Retina (tissue), 1 donor: ENCODE results near the gene SHLD2.
"Not testable (repeated sequence)": the region's sequence is repeated elsewhere in the genome, so short reads cannot be mapped to it uniquely, and the experiment has no call there.

ENCODE experiments used
- DNase-seq: peaks from one replicate; pipeline ENCODE4 v3.0.0-alpha.2; 2016

Gene SHLD2

GRCh38 chr10:87094373-87095235, at the start of gene SHLD2, which contains the start of gene GLUD1:
Gene SHLD2 (plus strand): TSS chr10:87095206. CDS start chr10:87151355, 56,149 bp downstream.
Gene GLUD1 (minus strand): TSS chr10:87094843. CDS start chr10:87094769, 74 bp downstream.
- DNase-seq: peak; percentile 89

DNA sequence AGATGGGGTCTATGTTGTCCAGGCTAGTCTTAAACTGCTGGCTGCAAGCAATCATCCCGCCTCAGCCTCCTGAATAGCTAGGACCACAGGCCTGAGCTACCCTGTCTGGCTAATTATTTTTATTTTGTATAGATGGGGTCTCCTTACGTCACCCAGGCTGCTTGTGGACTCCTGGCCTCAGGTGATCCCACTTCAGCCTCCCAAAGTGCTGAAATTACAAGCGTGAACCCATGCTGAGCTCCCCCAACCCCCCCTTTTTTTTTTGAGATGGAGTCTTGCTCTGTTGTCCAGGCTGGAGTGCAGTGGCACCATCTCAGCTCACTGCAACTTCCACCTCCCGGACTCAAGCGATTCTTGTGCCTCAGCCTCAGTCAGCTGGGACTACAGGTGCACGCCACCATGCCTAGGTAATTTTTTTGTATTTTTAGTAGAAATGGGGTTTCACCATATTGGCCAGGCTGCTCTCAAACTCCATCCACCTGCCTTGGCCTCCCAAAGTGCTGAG, 49.5 kb upstream of the SHLD2 start:
- DNase-seq: no peak

- no peak for DNase-seq
Measured at GRCh38 chr10:87053111-87053510, 41.9 kb upstream of the SHLD2 start.

- no peak for DNase-seq
Measured at GRCh38 chr10:87053577-87054181, 41.3 kb upstream of the SHLD2 start.

DNA sequence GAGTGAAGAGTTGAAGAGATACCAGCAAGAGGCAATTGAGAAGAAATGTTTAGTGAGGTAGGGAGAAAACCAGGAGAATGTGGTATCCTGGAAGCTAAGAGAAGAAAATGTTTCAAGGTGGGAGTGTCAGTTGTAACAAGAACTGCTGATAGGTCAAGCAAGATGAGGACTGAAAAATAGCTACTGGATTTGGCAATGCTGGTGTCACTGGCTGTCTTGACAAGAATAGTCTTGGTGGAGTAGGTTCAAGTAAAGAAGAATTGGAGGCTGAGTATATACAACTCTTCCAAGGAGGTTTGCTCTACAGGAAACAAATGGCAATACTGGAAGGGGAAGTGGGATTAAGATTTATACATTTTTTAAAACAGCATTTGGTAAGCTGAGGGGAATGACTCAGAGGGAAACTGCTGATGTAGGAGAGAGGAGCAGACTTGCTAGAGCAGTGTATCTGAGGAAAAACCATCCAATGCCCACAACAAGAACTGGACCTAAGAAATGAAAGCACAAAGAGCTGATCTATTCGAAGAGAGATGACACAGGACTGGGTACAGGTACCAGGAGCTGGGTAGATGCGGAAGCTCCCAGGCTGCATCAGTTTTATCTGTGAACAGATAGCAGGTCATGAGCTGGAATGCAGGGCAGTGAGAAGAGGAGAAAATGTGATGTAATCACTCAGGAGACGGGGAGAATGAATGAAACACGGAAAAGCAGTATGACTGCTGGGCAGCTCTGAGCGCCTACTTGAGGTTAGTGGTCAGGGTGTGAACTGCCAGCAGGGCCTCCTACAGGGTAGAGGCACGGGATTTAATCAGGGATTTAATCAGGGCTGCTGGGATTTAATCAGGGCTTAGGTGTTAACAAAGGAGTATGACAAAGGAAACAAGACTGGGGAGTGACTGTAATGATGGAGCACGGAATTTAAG, 40.4 kb upstream of the SHLD2 start:
- DNase-seq: no peak

GRCh38 chr10:87058171-87058570, 36.8 kb upstream of the SHLD2 start:
- DNase-seq: no peak

DNA sequence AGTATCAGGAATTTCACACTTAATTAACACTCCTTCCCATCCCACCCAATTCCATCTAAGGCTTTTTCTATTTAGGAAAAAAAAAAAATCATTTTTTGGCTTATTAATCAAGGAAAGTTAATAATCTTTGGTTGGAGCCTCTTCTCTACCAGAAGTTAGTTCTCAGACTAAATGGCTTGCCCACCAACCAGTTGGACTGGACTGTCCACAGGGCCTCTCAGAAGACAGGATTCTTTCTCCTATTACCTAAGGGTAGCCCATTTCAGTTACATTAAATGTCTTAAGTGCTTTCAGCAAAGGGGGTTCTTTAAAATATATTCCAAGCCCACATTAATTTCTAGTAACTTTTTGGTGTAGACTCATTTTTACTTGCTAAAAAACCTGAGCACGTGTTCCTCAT, 35.6 kb upstream of the SHLD2 start:
- no peak for DNase-seq

DNA sequence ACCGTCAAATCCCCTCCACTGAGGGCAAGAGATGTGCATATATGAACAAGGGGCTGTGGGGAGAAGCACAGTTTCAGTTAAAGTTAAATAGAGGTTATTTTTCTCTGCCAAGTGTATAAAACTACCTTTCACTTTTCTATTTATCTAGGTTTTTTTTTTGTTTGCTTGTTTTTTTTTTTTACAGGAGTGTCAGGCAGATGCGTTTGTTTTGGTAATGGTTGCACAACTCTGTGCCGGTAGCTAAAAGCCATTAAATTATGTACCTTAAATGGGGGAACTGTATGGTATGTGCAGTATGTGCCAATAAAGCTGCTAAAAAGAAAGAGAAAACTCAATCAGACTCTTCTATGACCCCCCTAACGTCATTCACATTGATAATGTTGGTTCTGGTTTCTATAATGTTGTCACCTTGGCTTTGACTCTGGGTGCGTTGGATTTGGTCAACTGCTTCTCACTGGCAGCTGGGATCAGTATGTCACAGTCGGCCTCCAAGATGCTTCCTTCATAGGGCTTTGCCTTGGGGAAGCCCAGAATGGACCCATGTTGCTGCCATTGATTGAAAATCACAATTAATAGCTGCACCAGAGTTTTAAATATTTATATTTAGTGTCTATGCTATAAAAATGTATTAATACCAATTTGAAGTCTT, 34.6 kb upstream of the SHLD2 start:
- no peak for DNase-seq

- DNase-seq: no peak
Measured at GRCh38 chr10:87064651-87065050, 30.4 kb upstream of the SHLD2 start.

DNA sequence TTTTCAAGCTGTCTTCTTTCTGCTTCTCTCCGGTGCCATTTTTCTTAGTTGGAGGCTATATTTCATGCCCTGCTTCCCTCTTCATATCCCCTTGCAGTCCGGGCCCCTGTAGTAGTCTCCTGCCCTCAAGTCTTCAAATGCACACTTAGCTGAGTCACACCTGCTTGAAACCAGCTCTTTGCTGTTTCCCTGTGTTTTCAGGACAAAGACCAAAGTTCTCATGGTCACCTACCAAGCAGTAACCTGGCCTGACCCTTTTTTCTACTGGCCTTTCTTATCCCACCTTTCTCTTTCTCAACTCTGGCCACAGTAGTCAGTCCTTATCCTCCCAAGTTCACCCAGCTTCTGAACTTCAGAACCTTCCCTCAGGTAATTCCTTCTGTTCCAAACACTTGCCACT, 28.8 kb upstream of the SHLD2 start:
- no peak for DNase-seq

GRCh38 chr10:87066865-87067264, 28.1 kb upstream of the SHLD2 start:
- no peak for DNase-seq

- DNase-seq: no peak
Measured at GRCh38 chr10:87068281-87068680, 26.7 kb upstream of the SHLD2 start.

- no peak for DNase-seq
Measured at GRCh38 chr10:87072449-87072848, 22.6 kb upstream of the SHLD2 start.

GRCh38 chr10:87076421-87076820, 18.6 kb upstream of the SHLD2 start:
- not testable (repeated sequence) for DNase-seq

DNA sequence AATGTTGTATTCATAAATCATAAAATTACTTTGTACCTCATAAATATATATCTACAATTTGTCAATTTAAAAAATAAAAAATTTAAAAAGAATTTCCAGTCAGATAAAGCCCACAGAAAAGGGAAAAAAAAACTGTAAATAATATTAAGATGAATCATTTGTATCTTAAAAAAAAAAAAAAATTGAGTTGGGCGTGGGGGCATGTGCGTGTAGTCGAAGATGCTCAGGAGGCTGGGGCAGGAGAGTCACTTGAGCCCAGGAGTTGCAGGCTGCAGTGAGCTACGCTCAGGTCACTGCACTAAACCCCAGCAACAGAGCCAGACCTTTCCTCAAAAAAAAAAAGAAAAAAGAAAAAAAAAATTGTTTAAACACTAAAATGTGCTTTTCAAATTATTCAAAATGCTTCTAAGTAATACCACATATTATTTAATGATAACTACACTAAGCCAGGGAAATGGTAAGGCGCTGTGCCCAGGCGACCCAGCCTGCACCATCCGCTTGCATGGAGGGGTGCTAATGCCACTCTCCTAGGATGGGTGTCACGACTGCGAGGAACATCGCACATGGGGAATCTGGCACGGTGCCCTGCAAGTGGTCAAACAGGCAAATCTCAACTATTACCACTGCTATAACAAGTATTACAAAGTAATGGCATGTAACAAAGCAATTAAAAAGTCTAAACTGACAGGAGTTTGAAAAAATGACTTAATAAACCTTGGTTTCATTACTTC, 15.7 kb upstream of the SHLD2 start:
- DNase-seq: no peak

DNA sequence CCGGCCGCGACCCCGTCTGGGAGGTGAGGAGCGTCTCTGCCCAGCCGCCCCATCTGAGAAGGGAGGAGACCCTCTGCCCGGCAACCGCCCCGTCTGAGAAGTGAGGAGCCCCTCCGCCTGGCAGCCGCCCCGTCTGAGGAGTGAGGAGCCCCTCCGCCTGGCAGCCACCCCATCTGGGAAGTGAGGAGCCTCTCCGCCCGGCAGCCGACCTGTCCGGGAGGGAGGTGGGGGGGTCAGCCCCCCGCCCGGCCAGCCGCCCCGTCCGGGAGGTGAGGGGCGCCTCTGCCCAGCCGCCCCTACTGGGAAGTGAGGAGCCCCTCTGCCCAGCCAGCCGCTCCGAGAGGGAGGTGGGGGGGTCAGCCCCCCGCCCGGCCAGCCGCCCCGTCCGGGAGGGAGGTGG, 14.4 kb upstream of the SHLD2 start:
- not testable (repeated sequence) for DNase-seq

DNA sequence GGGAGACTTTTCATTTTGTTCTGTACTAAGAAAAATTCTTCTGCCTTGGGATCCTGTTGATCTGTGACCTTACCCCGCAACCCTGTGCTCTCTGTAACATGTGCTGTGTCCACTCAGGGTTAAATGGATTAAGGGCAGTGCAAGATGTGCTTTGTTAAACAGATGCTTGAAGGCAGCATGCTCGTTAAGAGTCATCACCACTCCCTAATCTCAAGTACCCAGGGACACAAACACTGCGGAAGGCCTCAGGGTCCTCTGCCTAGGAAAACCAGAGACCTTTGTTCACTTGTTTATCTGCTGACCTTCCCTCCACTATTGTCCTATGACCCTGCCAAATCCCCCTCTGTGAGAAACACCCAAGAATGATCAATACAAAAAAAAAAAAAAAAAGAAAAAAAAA, 13.4 kb upstream of the SHLD2 start:
- DNase-seq: not testable (repeated sequence)

DNA sequence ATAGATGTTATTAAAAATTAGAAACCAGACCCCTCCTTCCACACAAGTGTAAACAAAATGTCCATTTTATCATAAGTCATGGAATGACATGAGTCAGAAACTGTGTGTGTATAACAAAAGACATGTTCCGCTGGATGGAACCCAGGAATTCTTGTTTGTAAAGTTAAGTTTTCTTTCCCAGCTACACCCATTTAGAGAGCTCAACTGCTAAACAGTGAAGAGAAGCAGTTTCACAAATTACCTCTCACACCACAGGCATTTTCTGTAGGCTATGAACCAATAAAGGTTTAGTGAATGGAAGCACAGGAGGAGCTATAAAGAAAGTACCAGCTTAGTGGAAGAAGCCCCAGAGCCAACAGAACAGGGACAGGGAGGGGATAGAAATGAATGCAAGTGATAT, 12.8 kb upstream of the SHLD2 start:
- not testable (repeated sequence) for DNase-seq

DNA sequence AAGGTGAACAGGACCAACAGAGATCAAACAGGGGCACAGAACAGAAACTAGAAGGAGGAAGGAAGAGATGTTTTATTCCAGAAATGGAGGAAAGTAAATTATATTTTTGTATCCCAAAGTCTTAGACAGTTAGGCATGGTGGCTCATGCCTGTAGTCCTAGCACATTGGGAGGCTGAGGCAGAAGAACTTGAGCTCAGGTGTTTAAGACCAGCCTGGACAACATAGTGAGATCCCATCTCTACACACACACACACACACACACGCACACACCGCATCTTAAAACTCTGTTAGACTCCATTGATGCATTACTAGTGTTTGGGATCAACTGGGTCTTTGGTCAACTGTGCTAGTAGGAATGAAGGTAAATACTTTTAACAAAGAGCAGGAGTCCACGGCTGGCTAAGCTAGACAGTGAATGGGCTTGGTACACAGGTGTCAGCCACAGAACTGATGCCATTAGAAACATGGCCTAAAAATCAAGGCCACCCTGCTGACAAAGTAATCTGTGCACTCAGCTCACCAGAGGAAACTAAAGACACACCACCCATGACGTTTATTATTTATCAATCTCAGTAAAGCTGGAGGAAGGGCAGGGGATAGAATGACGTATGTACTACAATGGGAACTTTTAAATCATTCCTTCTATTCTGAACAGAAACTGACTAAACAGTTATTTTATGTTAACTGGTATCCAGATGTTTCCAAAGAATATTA, 11.3 kb upstream of the SHLD2 start:
- not testable (repeated sequence) for DNase-seq

- not testable (repeated sequence) for DNase-seq
Measured at GRCh38 chr10:87084291-87084782, 10.7 kb upstream of the SHLD2 start.

DNA sequence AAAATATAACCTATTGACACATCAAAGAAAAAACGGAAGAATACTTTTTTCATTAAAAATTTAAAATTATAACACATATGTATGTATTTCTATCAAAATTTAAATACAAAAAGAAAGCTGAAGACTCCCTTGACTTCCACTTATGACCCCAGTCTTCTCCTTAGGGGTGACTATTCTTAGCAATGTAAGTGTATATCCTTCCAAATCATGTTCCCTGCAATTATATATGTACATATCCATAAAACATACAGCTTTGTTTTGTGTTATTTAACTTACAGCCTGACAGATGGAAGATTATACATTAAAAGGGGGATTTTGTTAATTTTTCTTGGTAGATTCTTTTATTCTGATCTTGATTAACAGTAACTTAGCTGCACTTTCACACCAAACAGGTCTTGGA, 9.5 kb upstream of the SHLD2 start:
- no peak for DNase-seq
